OCI-LY3 (cell line): ENCODE measurements around the gene CCDC117.

ENCODE experiments used
- CTCF ChIP-seq: fragments of 200-600, 300-600 bp; sonication (generic); IDR thresholded peaks from 2 replicates; pipeline ENCODE4 v1.5.1; 2014; ENCODE audit warnings: antibody characterized with exemption, low read length, low read depth
- EZH2phosphoT487 ChIP-seq: fragments of 200-600 bp; shearing (Covaris generic); IDR thresholded peaks from 2 replicates; pipeline ENCODE4 v1.6.1; 2018; ENCODE audit warnings: antibody characterized with exemption, mixed run types, low read depth

- TF ChIP-seq CTCF = no peak
- TF ChIP-seq EZH2phosphoT487 = no peak
Observed at GRCh38 chr22:28830441-28830840, 57.9 kb downstream of the CCDC117 start.
